H1 (cell line): ENCODE measurements around the gene THOP1. TPM values are rescaled to one million over a fixed set of nuclear protein-coding genes. Genes with fewer than 3 reads are reported as not detected.

Experiments used
- CTCF ChIA-PET: fragments of 300-600 bp; sonication (Branson Sonifier 250); formaldehyde crosslinking; loops from one replicate; lab custom pipeline; 2021; ENCODE audit not compliant: partially characterized antibody; lab: Charles Lee
- POLR2A ChIA-PET: fragments of 300-600 bp; sonication (Branson Sonifier 250); formaldehyde crosslinking; loops from one replicate; lab custom pipeline; 2021; ENCODE audit warnings: inconsistent platforms; ENCODE audit not compliant: partially characterized antibody; lab: Charles Lee
- DNase-seq, 2 experiments: peaks; one replicate each; pipeline versions ENCODE4 v3.0.0 to v3.0.0-alpha.2; 2010 to 2022; ENCODE audit warnings: low spot score in 2 of 2, low read depth in 1 of 2, mixed read lengths in 1 of 2
- FAIRE-seq: peaks from 2 replicates; lab custom pipeline; 2011; peaks lifted over from hg19 to GRCh38; lab: Jason Lieb, UNC
- H2AFZ ChIP-seq: 2 replicates; pipeline ENCODE4 v1.8.1; 2012; ENCODE audit warnings: low read length, inconsistent platforms
- H2AK5ac ChIP-seq: 2 replicates; pipeline ENCODE4 v1.6.1; 2013; ENCODE audit warnings: low read depth, low read length
- H2BK120ac ChIP-seq: replicated peaks from 2 replicates; pipeline ENCODE3; 2013; ENCODE audit warnings: low read depth, low read length, inconsistent platforms
- H2BK12ac ChIP-seq: 2 replicates; pipeline ENCODE4 v1.6.1; 2013; ENCODE audit warnings: low read depth, low read length
- H2BK15ac ChIP-seq: 2 replicates; pipeline ENCODE4 v1.6.1; 2013; ENCODE audit warnings: low read length
- H2BK20ac ChIP-seq: 2 replicates; pipeline ENCODE4 v1.6.1; 2013; ENCODE audit warnings: low read length
- H2BK5ac ChIP-seq: 2 replicates; pipeline ENCODE4 v1.6.1; 2013; ENCODE audit warnings: low read depth, low read length
- H3K14ac ChIP-seq: 2 replicates; pipeline ENCODE4 v1.6.1; 2013; ENCODE audit warnings: inconsistent platforms; ENCODE audit not compliant: insufficient read length
- H3K18ac ChIP-seq: 2 replicates; pipeline ENCODE4 v1.6.1; 2013; ENCODE audit warnings: low read length; ENCODE audit errors: extremely low read depth
- H3K23ac ChIP-seq: 2 replicates; pipeline ENCODE4 v1.6.1; 2013; ENCODE audit warnings: inconsistent platforms; ENCODE audit not compliant: insufficient read length
- H3K23me2 ChIP-seq: 2 replicates; pipeline ENCODE4 v1.6.1; 2013; ENCODE audit warnings: low read depth, low read length
- H3K27ac ChIP-seq: 2 replicates; pipeline ENCODE4 v1.6.1; 2011; ENCODE audit warnings: low read depth, low read length, inconsistent platforms
- H3K27me3 ChIP-seq, 4 experiments: replicated peaks in 1 of 4; 1 replicate in 1 of 4; 2 replicates in 3 of 4; pipeline versions ENCODE4 v1.6.1 to v1.8.1; 2011 to 2013; ENCODE audit warnings: low read length in 3 of 4, mild to moderate bottlenecking in 3 of 4, inconsistent platforms in 2 of 4, mixed read lengths in 2 of 4, moderate library complexity in 1 of 4; ENCODE audit not compliant: control insufficient read depth in 3 of 4, insufficient read depth in 3 of 4; ENCODE audit errors: extremely low read depth in 1 of 4
- H3K36me3 ChIP-seq, 4 experiments: 2 replicates each; pipeline versions ENCODE4 v1.6.1 to v1.8.1; 2011 to 2013; ENCODE audit warnings: mild to moderate bottlenecking in 4 of 4, low read length in 3 of 4, moderate library complexity in 2 of 4, control low read depth in 1 of 4, inconsistent platforms in 1 of 4; ENCODE audit not compliant: insufficient read depth in 4 of 4, control insufficient read depth in 2 of 4
- H3K4ac ChIP-seq: replicated peaks from 2 replicates; pipeline ENCODE3; 2013; ENCODE audit warnings: low read length, low read depth, mixed read lengths, inconsistent platforms; ENCODE audit not compliant: insufficient read length
- H3K4me1 ChIP-seq, 4 experiments: replicated peaks in 1 of 4; 1 replicate in 1 of 4; 2 replicates in 3 of 4; pipeline versions ENCODE4 v1.6.1 to v1.8.1; 2011 to 2013; ENCODE audit warnings: low read length in 3 of 4, inconsistent platforms in 2 of 4, mixed read lengths in 1 of 4; ENCODE audit not compliant: insufficient read depth in 4 of 4, control insufficient read depth in 3 of 4
- H3K4me2 ChIP-seq, 2 experiments: 2 replicates each; pipeline versions ENCODE4 v1.6.1 to v1.8.1; 2011 to 2013; ENCODE audit warnings: low read depth in 2 of 2, low read length in 2 of 2, control low read depth in 1 of 2, inconsistent platforms in 1 of 2, mild to moderate bottlenecking in 1 of 2; ENCODE audit not compliant: insufficient read depth in 1 of 2
- H3K4me3 ChIP-seq, 4 experiments: fragments of 200-600, 300-600 bp in 1 of 4; sonication (generic), shearing (Covaris generic), sonication (Bioruptor Twin) in 1 of 4; 2 replicates each; pipeline versions ENCODE4 v1.5.1 to v1.8.1; 2011 to 2016; ENCODE audit warnings: low read length in 4 of 4, low read depth in 3 of 4, control low read depth in 2 of 4, inconsistent platforms in 2 of 4, mild to moderate bottlenecking in 2 of 4, mixed read lengths in 1 of 4, moderate library complexity in 1 of 4; ENCODE audit not compliant: insufficient read depth in 2 of 4; ENCODE audit errors: extremely low read depth in 1 of 4
- H3K56ac ChIP-seq: replicated peaks from 2 replicates; pipeline ENCODE3; 2013; ENCODE audit warnings: low read depth, mild to moderate bottlenecking, mixed read lengths, low read length, inconsistent platforms; ENCODE audit not compliant: insufficient read length
- H3K79me1 ChIP-seq: 2 replicates; pipeline ENCODE4 v1.6.1; 2013; ENCODE audit warnings: low read depth, low read length, control low read depth
- H3K79me2 ChIP-seq, 2 experiments: 2 replicates each; pipeline versions ENCODE4 v1.6.1 to v1.8.1; 2012 to 2013; ENCODE audit warnings: low read length in 2 of 2, mild to moderate bottlenecking in 2 of 2, inconsistent platforms in 1 of 2; ENCODE audit not compliant: insufficient read depth in 2 of 2, control insufficient read depth in 1 of 2
- H3K9ac ChIP-seq, 4 experiments: replicated peaks in 1 of 4; 1 replicate in 1 of 4; 2 replicates in 3 of 4; pipeline versions ENCODE4 v1.6.1 to v1.8.1; 2011 to 2013; ENCODE audit warnings: low read depth in 3 of 4, low read length in 3 of 4, control low read depth in 2 of 4, mild to moderate bottlenecking in 2 of 4, moderate library complexity in 2 of 4, inconsistent platforms in 1 of 4; ENCODE audit errors: extremely low read depth in 1 of 4
- H3K9me3 ChIP-seq, 2 experiments: 2 replicates each; pipeline versions ENCODE4 v1.6.1 to v1.8.1; 2012 to 2013; ENCODE audit warnings: mild to moderate bottlenecking in 2 of 2, moderate library complexity in 2 of 2, control low read depth in 1 of 2, inconsistent platforms in 1 of 2, low read depth in 1 of 2, low read length in 1 of 2, mixed read lengths in 1 of 2; ENCODE audit not compliant: insufficient read depth in 2 of 2
- H4K20me1 ChIP-seq, 2 experiments: replicated peaks in 1 of 2; 2 replicates each; pipeline versions ENCODE3 to v1.8.1; 2011 to 2013; ENCODE audit warnings: inconsistent platforms in 2 of 2, low read length in 2 of 2, mild to moderate bottlenecking in 1 of 2; ENCODE audit not compliant: insufficient read depth in 2 of 2, control insufficient read depth in 1 of 2
- H4K5ac ChIP-seq: 2 replicates; pipeline ENCODE4 v1.6.1; 2013; ENCODE audit warnings: low read length, low read depth, mixed read lengths, inconsistent platforms; ENCODE audit not compliant: insufficient read length
- H4K8ac ChIP-seq: 2 replicates; pipeline ENCODE4 v1.8.0; 2013; ENCODE audit warnings: mild to moderate bottlenecking, moderate library complexity, low read length, inconsistent platforms; ENCODE audit not compliant: insufficient read depth; ENCODE audit errors: extremely low read depth
- H4K91ac ChIP-seq: replicated peaks from 2 replicates; pipeline ENCODE3; 2013; ENCODE audit warnings: low read length, mixed read lengths, inconsistent platforms; ENCODE audit not compliant: insufficient read length
- GABPA ChIP-seq: IDR thresholded peaks from 2 replicates; pipeline ENCODE4 v1.6.1; 2011; ENCODE audit warnings: mild to moderate bottlenecking, low read length, moderate library complexity, borderline replicate concordance; ENCODE audit not compliant: insufficient read depth
- JUND ChIP-seq: IDR thresholded peaks from 2 replicates; pipeline ENCODE4 v1.6.1; 2011; ENCODE audit warnings: mild to moderate bottlenecking, improper control_type of control experiment, low read length
- KDM1A ChIP-seq: fragments of 200-600, 300-600 bp; sonication (generic); IDR thresholded peaks from 2 replicates; pipeline ENCODE4 v1.7.1; 2016; ENCODE audit warnings: mild to moderate bottlenecking, low read length, borderline replicate concordance
- KDM4A ChIP-seq: IDR thresholded peaks from one replicate; pipeline ENCODE4 v1.7.1; 2012; ENCODE audit warnings: low read depth, mild to moderate bottlenecking, moderate library complexity, low read length, inconsistent platforms; ENCODE audit not compliant: severe bottlenecking
- RAD21 ChIP-seq, 2 experiments: IDR thresholded peaks in 1 of 2; conservative IDR thresholded peaks in 1 of 2; 2 replicates each; pipeline ENCODE4 v1.6.1; 2011; ENCODE audit warnings: low read depth in 2 of 2, low read length in 2 of 2, improper control_type of control experiment in 1 of 2, inconsistent platforms in 1 of 2, mild to moderate bottlenecking in 1 of 2, moderate library complexity in 1 of 2
- RXRA ChIP-seq: IDR thresholded peaks from 2 replicates; pipeline ENCODE4 v1.6.1; 2011; ENCODE audit warnings: low read depth, mild to moderate bottlenecking, low read length, moderate library complexity; ENCODE audit not compliant: insufficient read depth
- SIRT6 ChIP-seq: IDR thresholded peaks from one replicate; pipeline ENCODE4 v1.7.1; 2012; ENCODE audit warnings: low read length, inconsistent platforms
- TBP ChIP-seq: IDR thresholded peaks from 2 replicates; pipeline ENCODE4 v1.6.1; 2011; ENCODE audit warnings: low read depth, low read length, improper control_type of control experiment
- TCF12 ChIP-seq: IDR thresholded peaks from 2 replicates; pipeline ENCODE4 v1.6.1; 2011; ENCODE audit warnings: low read depth, mild to moderate bottlenecking, low read length
- TEAD4 ChIP-seq: IDR thresholded peaks from 2 replicates; pipeline ENCODE4 v1.6.1; 2012; ENCODE audit warnings: low read depth, low read length, inconsistent platforms, mixed read lengths
- WGBS, 2 experiments: shearing (Covaris generic) in 1 of 2; methylation state at CpG; one replicate each; pipeline versions ENCODE4 v1.1.6 to v1.1.7; 2013 to 2015; ENCODE audit warnings: low lambda C conversion rate in 2 of 2, mixed read lengths in 2 of 2, inconsistent platforms in 1 of 2, low coverage in 1 of 2, missing lambda C conversion rate in 1 of 2; ENCODE audit not compliant: insufficient replicate concordance in 2 of 2, insufficient coverage in 1 of 2, insufficient read length in 1 of 2; ENCODE audit errors: extremely low coverage in 1 of 2, missing lambda C conversion rate in 1 of 2; 5-methylcytosine and 5-hydroxymethylcytosine counted together
- polyA plus RNA-seq, 7 experiments: library from polyadenylated mRNA; depleted of rRNA in 3 of 7; stranded (reverse) in 5 of 7; unstranded in 2 of 7; fragments of >200 nt in 5 of 7; fragments of 200-250 nt in 2 of 7; gene quantifications; 1 replicate in 5 of 7; 2 replicates in 1 of 7; 4 replicates in 1 of 7; pipeline versions ENCODE4 v1.2.1 to v1.2.3, GENCODE V29; 2011 to 2013; ENCODE audit warnings: missing spikeins in 2 of 7, mixed read lengths in 2 of 7
- total RNA-seq: library from RNA; stranded (reverse); fragmentation: NEBNext Ultra II Directional; extraction: Animal tissue kit (Norgen Biotek cat#: 25700); gene quantifications from 2 replicates; pipeline ENCODE4 v1.2.1, GENCODE V29; 2021
- TF ChIP-seq, protein P1 (sequence below), 3 experiments: IDR thresholded peaks; 1 replicate in 2 of 3; 2 replicates in 1 of 3; pipeline versions ENCODE4 v1.5.1 to v1.6.1; 2011; ENCODE audit warnings: low read length in 3 of 3, mild to moderate bottlenecking in 3 of 3, inconsistent platforms in 2 of 3, low read depth in 1 of 3, moderate library complexity in 1 of 3; ENCODE audit not compliant: insufficient read depth in 1 of 3; ENCODE audit errors: control extremely low read depth in 1 of 3

The THOP1 gene
- total and polyA plus RNA-seq, 2 of the 8 experiments (the other 6 are each of a cell fraction or from before 2014, with no cell fraction given), result 136 to 159 TPM

DNA sequence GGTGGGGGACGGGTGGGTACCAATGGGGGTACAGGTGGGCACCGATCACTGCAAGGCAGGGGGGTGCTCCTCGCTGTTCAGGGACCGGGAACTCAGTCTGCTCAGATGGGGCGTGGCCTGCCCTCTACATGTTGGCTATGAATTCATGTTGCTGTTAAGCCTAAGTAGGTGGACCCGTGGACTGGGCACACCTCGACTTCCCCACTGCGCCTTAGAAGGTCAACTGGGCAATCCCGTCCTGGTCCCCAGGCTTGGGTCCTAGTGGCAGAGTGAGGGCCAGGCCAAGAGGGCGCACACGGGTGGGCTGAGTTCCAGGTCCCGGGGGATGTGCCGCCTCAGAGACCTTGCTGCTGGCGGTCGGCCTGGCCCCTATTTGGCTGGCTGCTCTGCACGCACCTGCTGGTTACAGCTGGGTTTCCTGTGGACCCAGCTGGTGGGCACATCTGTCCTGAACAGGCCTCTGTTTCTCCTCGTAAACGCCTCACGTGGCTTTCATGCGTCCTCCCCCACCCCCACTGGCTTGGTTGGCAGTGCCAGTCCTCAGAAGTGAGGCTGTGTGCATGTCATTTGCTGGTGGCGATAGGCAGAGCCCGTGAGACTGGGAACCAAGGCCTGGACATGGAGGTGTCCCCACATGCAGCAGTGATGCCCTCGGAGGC, 20.8 kb downstream of the THOP1 start:
- Histone ChIP-seq H2BK5ac (no peak overlapping the region), H4K91ac (no peak overlapping the region), H4K8ac (no peak overlapping the region), H2AK5ac (no peak overlapping the region), H3K4me2 (no peak overlapping the region), H2BK20ac (no peak overlapping the region), H3K4me1 (no peaks in the 10 kb centered on the region; a peak in 1 of 7 replicates), H3K79me2 (no peaks in the 10 kb centered on the region), H3K18ac (no peak overlapping the region), H2BK12ac (no peak overlapping the region), H4K5ac (no peak overlapping the region), H3K27me3 (no peaks in the 10 kb centered on the region), H3K4ac (no peak overlapping the region), H3K4me3 (no peak overlapping the region), H3K56ac (no peak overlapping the region), H3K36me3 (peaks cover 9 to 68% (median 54%) of the 10 kb centered on the region in 4 experiments; a peak in 7 of 8 replicates), H2AFZ (no peak overlapping the region), H3K9ac (no peak overlapping the region), H3K23ac (no peak overlapping the region), H2BK15ac (no peak overlapping the region), H3K14ac (no peak overlapping the region), H3K27ac (no peak overlapping the region), H2BK120ac (no peak overlapping the region), H3K79me1 (peaks cover 7% of the 10 kb centered on the region), H3K9me3 (no peaks in the 10 kb centered on the region), H3K23me2 (peaks cover 7% of the 10 kb centered on the region; the same call in 1 of the 2 replicates), H4K20me1 (peaks cover 8 to 27% of the 10 kb centered on the region in 2 experiments)
- POLR2A ChIA-PET, result no interaction called here
- 96% methylated on average over 18 of the region's 23 CpGs; no CpG with 5 or more reads in 1 of the 2 experiments for WGBS, 2 experiments
- no peak for TF ChIP-seq GABPA
- no peak for TF ChIP-seq TCF12
- no peak for TF ChIP-seq KDM1A
- no peak for TF ChIP-seq TBP
- no peak for TF ChIP-seq KDM4A
- no peak for TF ChIP-seq RAD21 (IDR thresholded peaks at IDR 0.05 in 1 of 2, conservative IDR thresholded peaks at IDR 0.05 in 1 of 2; ENCODE audit: low read depth in 2 of 2, low read length in 2 of 2)
- TF ChIP-seq, protein P1, sequence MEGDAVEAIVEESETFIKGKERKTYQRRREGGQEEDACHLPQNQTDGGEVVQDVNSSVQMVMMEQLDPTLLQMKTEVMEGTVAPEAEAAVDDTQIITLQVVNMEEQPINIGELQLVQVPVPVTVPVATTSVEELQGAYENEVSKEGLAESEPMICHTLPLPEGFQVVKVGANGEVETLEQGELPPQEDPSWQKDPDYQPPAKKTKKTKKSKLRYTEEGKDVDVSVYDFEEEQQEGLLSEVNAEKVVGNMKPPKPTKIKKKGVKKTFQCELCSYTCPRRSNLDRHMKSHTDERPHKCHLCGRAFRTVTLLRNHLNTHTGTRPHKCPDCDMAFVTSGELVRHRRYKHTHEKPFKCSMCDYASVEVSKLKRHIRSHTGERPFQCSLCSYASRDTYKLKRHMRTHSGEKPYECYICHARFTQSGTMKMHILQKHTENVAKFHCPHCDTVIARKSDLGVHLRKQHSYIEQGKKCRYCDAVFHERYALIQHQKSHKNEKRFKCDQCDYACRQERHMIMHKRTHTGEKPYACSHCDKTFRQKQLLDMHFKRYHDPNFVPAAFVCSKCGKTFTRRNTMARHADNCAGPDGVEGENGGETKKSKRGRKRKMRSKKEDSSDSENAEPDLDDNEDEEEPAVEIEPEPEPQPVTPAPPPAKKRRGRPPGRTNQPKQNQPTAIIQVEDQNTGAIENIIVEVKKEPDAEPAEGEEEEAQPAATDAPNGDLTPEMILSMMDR (IDR thresholded peaks at IDR 0.05; ENCODE audit: control extremely low read depth in 1 of 3, insufficient read depth in 1 of 3, low read depth in 1 of 3, low read length in 3 of 3), result no peak
- no peak for TF ChIP-seq JUND
- no peak for TF ChIP-seq TEAD4
- no peak for TF ChIP-seq SIRT6
- no peak for TF ChIP-seq RXRA
- FAIRE-seq (no peak), DNase-seq (no peak)
- CTCF ChIA-PET, result no interaction called here
